Measurements from ENCODE around the gene KRTAP20-4.

KRTAP20-4 gene

GRCh38 chr21:30580132-30580531 lies 40.3 kb upstream of the KRTAP20-4 start:
- Histone ChIP-seq H3K79me2 (ENCODE audit: low read length) (no peaks in the 10 kb centered on the region), H2AFZ (ENCODE audit: low read length) (no peak overlapping the region), H4K20me1 (ENCODE audit: insufficient read depth, low read length) (no peaks in the 10 kb centered on the region), H3K9ac (ENCODE audit: low read length) (no peak overlapping the region), H3K4me2 (ENCODE audit: low read depth, low read length) (no peak overlapping the region), H3F3A (ENCODE audit: insufficient read depth, low read length) (no peaks in the 10 kb centered on the region), H3K4me1 (ENCODE audit: low read length) (no peaks in the 10 kb centered on the region), H3K27ac (ENCODE audit: low read length) (no peak overlapping the region), H3K9me2 (replicated peaks; ENCODE audit: insufficient read depth, low read length) (no peaks in the 10 kb centered on the region), H3K27me3 (replicated peaks; ENCODE audit: insufficient read depth, low read length) (no peaks in the 10 kb centered on the region), H3K36me3 (replicated peaks; ENCODE audit: insufficient read depth, low read length) (no peaks in the 10 kb centered on the region), H3K4me3 (ENCODE audit: low read length) (no peak overlapping the region), H3K9me3 (replicated peaks; ENCODE audit: insufficient read depth, low read length) (no peaks in the 10 kb centered on the region)
- TF ChIP-seq CTCF (IDR thresholded peaks at IDR 0.05; ENCODE audit: low read length) (no peak), EZH2 (optimal IDR thresholded peaks at IDR 0.05; ENCODE audit: low read depth, low read length) (no peak), EZH2phosphoT487 (IDR thresholded peaks at IDR 0.05; ENCODE audit: low read length) (no peak)
- no peak for DNase-seq

- Histone ChIP-seq H3K4me2 (ENCODE audit: low read depth, low read length) (no peak overlapping the region), H3K27ac (ENCODE audit: low read length) (no peak overlapping the region), H3K79me2 (ENCODE audit: low read length) (no peaks in the 10 kb centered on the region), H3K4me1 (ENCODE audit: low read length) (no peaks in the 10 kb centered on the region), H3K9ac (ENCODE audit: low read length) (no peak overlapping the region), H3F3A (ENCODE audit: insufficient read depth, low read length) (no peaks in the 10 kb centered on the region), H3K9me3 (replicated peaks; ENCODE audit: insufficient read depth, low read length) (no peaks in the 10 kb centered on the region), H2AFZ (ENCODE audit: low read length) (no peak overlapping the region), H3K27me3 (replicated peaks; ENCODE audit: insufficient read depth, low read length) (no peaks in the 10 kb centered on the region), H3K4me3 (ENCODE audit: low read length) (no peak overlapping the region), H4K20me1 (ENCODE audit: insufficient read depth, low read length) (no peaks in the 10 kb centered on the region), H3K9me2 (replicated peaks; ENCODE audit: insufficient read depth, low read length) (no peaks in the 10 kb centered on the region), H3K36me3 (replicated peaks; ENCODE audit: insufficient read depth, low read length) (no peaks in the 10 kb centered on the region)
- no peak for DNase-seq
- TF ChIP-seq EZH2phosphoT487 (IDR thresholded peaks at IDR 0.05; ENCODE audit: low read length), result no peak
- no peak for TF ChIP-seq EZH2 (optimal IDR thresholded peaks at IDR 0.05; ENCODE audit: low read depth, low read length)
- TF ChIP-seq CTCF (IDR thresholded peaks at IDR 0.05; ENCODE audit: low read length), result no peak
Measured at GRCh38 chr21:30582870-30583269, 37.6 kb upstream of the KRTAP20-4 start.

DNA sequence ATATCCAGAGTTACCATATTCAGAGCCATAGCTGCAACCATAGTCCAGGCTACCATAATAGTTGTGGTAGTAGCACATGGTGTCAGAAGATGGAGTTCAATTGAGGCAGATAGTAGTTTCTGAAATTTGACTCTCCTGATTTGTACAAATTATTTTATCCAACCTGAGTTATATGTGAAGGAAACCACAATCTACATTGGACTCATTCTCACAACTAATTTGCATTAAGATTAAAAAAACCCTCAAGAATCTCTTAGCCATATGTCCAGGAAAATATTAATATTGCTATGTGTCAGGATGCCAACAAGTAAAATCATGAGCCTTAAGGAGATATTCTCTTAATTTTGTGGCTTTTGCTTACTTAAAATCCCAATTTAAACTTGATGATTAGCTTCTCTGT lies 30.1 kb upstream of the KRTAP20-4 start, which contains the start of gene KRTAP22-2:
Gene KRTAP22-2, minus strand, starts transcription at position 101 of the 400 bp plus-strand sequence.
- H3K27ac ChIP-seq (ENCODE audit: low read length), result no peak within 1 kb of the TSS
- H2AFZ ChIP-seq (ENCODE audit: low read length), result no peak within 1 kb of the TSS
- no peak within 1 kb of the TSS for H3K9ac ChIP-seq (ENCODE audit: low read length)
- H3K4me2 ChIP-seq (ENCODE audit: low read depth, low read length), result no peak within 1 kb of the TSS
- no peaks in the 10 kb centered on the region for H3K4me1 ChIP-seq (ENCODE audit: low read length)
- H3K36me3 ChIP-seq (replicated peaks; ENCODE audit: insufficient read depth, low read length), result no peaks in the 10 kb centered on the region
- no peaks in the 10 kb centered on the region for H3K9me2 ChIP-seq (replicated peaks; ENCODE audit: insufficient read depth, low read length)
- H3F3A ChIP-seq (ENCODE audit: insufficient read depth, low read length), result no peaks in the 10 kb centered on the region
- H4K20me1 ChIP-seq (ENCODE audit: insufficient read depth, low read length), result no peaks in the 10 kb centered on the region
- no peak for DNase-seq
- H3K9me3 ChIP-seq (replicated peaks; ENCODE audit: insufficient read depth, low read length), result no peaks in the 10 kb centered on the region
- TF ChIP-seq EZH2phosphoT487 (IDR thresholded peaks at IDR 0.05; ENCODE audit: low read length) (no peak), CTCF (IDR thresholded peaks at IDR 0.05; ENCODE audit: low read length) (no peak), EZH2 (optimal IDR thresholded peaks at IDR 0.05; ENCODE audit: low read depth, low read length) (no peak)
- H3K4me3 ChIP-seq (ENCODE audit: low read length), result no peak within 1 kb of the TSS
- H3K27me3 ChIP-seq (replicated peaks; ENCODE audit: insufficient read depth, low read length), result no peaks in the 10 kb centered on the region
- H3K79me2 ChIP-seq (ENCODE audit: low read length), result no peaks in the 10 kb centered on the region

Data from MM.1S (cell line).